Small intestine (tissue), 7 donors: ENCODE data around the gene HNMT. TPM values are rescaled to one million over a fixed set of nuclear protein-coding genes. Genes with fewer than 3 reads are reported as not detected.

Source experiments
- DNase-seq, 2 donors: peaks; one replicate each; pipeline versions ENCODE4 v3.0.0 to v3.0.0-alpha.2; 2013
- FAIRE-seq: peaks from 2 replicates; lab custom pipeline; 2012; peaks lifted over from hg19 to GRCh38; lab: Jason Lieb, UNC
- H3K27ac ChIP-seq, 3 donors: one replicate each; pipeline ENCODE4 v1.5.1; 2013; ENCODE audit warnings: low read length in 2 of 3, mild to moderate bottlenecking in 2 of 3, control low read depth in 1 of 3, inconsistent platforms in 1 of 3, low read depth in 1 of 3, moderate library complexity in 1 of 3
- H3K27me3 ChIP-seq, 3 donors: one replicate each; pipeline ENCODE4 v1.6.1; 2013; ENCODE audit warnings: low read length in 3 of 3, inconsistent platforms in 1 of 3; ENCODE audit not compliant: control insufficient read depth in 3 of 3, insufficient read depth in 3 of 3
- H3K36me3 ChIP-seq, 3 donors: one replicate each; pipeline ENCODE4 v1.6.1; 2013; ENCODE audit warnings: low read length in 3 of 3, inconsistent platforms in 1 of 3, low read depth in 1 of 3, mild to moderate bottlenecking in 1 of 3, moderate library complexity in 1 of 3; ENCODE audit not compliant: control insufficient read depth in 3 of 3, insufficient read depth in 2 of 3
- H3K4me1 ChIP-seq, 3 donors: one replicate each; pipeline ENCODE4 v1.6.1; 2013; ENCODE audit warnings: low read length in 2 of 3, inconsistent platforms in 1 of 3, low read depth in 1 of 3, mild to moderate bottlenecking in 1 of 3, moderate library complexity in 1 of 3; ENCODE audit not compliant: control insufficient read depth in 3 of 3, insufficient read depth in 2 of 3
- H3K4me3 ChIP-seq, 3 donors: one replicate each; pipeline ENCODE4 v1.5.1; 2013; ENCODE audit warnings: low read length in 3 of 3, control low read depth in 1 of 3, inconsistent platforms in 1 of 3, low read depth in 1 of 3, mild to moderate bottlenecking in 1 of 3, moderate library complexity in 1 of 3
- H3K9me3 ChIP-seq, 2 donors: one replicate each; pipeline ENCODE4 v1.6.1; 2013; ENCODE audit warnings: low read depth in 1 of 2, low read length in 1 of 2; ENCODE audit not compliant: control insufficient read depth in 2 of 2, insufficient read depth in 1 of 2
- WGBS, 3 donors: extraction: QIAGEN DNeasy Blood & Tissue Kit; methylation state at CpG; one replicate each; pipeline ENCODE4 v1.1.7; 2013; 5-methylcytosine and 5-hydroxymethylcytosine counted together
- polyA plus RNA-seq, 4 donors: library from polyadenylated mRNA; stranded (reverse) in 3 of 4; unstranded in 1 of 4; fragments of 200-250 nt in 3 of 4; fragments of 120-200 nt in 1 of 4; gene quantifications; one replicate each; pipeline versions ENCODE4 v1.2.1 to v1.2.3, GENCODE V29; 2013
- donor health status: healthy with polysubstance abuse.
- donor health status: control.
- donor health status: control.
- donor health status: Bipolar disorder and iron deficiency.
- donor health status: healthy.

HNMT gene
- polyA plus RNA-seq, 4 donors, result 22.8 to 96.9 (median 32.0) TPM

DNA sequence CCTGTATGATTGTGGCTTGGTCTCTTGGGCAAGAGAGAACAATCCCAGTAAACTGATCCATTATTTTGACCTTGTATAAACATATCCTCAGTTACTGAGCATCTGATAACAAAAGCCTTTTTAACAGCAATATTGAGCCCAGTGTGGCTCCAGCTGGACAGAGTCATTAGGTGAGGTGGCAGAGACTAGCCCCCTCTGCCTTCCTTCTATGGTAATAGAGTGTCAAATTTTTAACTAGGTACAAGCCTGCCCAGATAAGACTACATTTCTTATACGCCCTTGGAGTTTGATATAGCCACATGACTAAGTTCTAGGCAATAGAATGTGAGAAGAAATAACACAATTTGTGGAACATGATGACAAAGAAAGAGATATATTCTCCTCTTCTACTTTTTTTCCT lies 56.2 kb downstream of the HNMT start:
- 69 to 76% (median 71%) methylated on average over 1 of the region's 1 CpG for WGBS, 3 donors
- Histone ChIP-seq H3K36me3 (no peaks in the 10 kb centered on the region), H3K27ac (no peak overlapping the region), H3K27me3 (no peaks in the 10 kb centered on the region), H3K4me3 (no peak overlapping the region), H3K4me1 (peaks cover 0 to 23% (median 0%) of the 10 kb centered on the region in 3 donors), H3K9me3 (no peaks in the 10 kb centered on the region)
- DNase-seq (no peak), FAIRE-seq (no peak)

- Histone ChIP-seq H3K4me3 (no peak overlapping the region), H3K9me3 (no peaks in the 10 kb centered on the region), H3K27me3 (no peaks in the 10 kb centered on the region), H3K36me3 (no peaks in the 10 kb centered on the region), H3K4me1 (peaks cover 0 to 22% (median 0%) of the 10 kb centered on the region in 3 donors), H3K27ac (no peak overlapping the region)
- FAIRE-seq, result no peak
- WGBS, 3 donors, result 40 to 95% (median 82%) methylated on average over 1 of the region's 1 CpG
- no peak for DNase-seq
These were observed 56.9 kb downstream of the HNMT start for GRCh38 chr2:138021154-138021553.

- DNase-seq (no peak), FAIRE-seq (no peak)
- H3K9me3 ChIP-seq, result no peaks in the 10 kb centered on the region
- no peak overlapping the region for H3K4me3 ChIP-seq
- no peaks in the 10 kb centered on the region for H3K36me3 ChIP-seq
- 83 to 90% (median 83%) methylated on average over 4 of the region's 4 CpGs for WGBS, 3 donors
- no peak overlapping the region for H3K27ac ChIP-seq
- H3K4me1 ChIP-seq, result peaks cover 0 to 6% (median 0%) of the 10 kb centered on the region in 3 donors
- no peaks in the 10 kb centered on the region for H3K27me3 ChIP-seq
These were observed 59.0 kb downstream of the HNMT start for GRCh38 chr2:138023298-138023697.

GRCh38 chr2:138023976-138024375 lies 59.7 kb downstream of the HNMT start:
- FAIRE-seq (no peak), DNase-seq (no peak)
- no peaks in the 10 kb centered on the region for H3K27me3 ChIP-seq
- H3K36me3 ChIP-seq, result no peaks in the 10 kb centered on the region
- no peaks in the 10 kb centered on the region for H3K9me3 ChIP-seq
- peaks cover 0 to 6% (median 0%) of the 10 kb centered on the region in 3 donors for H3K4me1 ChIP-seq
- H3K4me3 ChIP-seq, result no peak overlapping the region
- WGBS, 3 donors, result 54 to 73% (median 62%) methylated on average over 2 of the region's 2 CpGs
- no peak overlapping the region for H3K27ac ChIP-seq

DNA sequence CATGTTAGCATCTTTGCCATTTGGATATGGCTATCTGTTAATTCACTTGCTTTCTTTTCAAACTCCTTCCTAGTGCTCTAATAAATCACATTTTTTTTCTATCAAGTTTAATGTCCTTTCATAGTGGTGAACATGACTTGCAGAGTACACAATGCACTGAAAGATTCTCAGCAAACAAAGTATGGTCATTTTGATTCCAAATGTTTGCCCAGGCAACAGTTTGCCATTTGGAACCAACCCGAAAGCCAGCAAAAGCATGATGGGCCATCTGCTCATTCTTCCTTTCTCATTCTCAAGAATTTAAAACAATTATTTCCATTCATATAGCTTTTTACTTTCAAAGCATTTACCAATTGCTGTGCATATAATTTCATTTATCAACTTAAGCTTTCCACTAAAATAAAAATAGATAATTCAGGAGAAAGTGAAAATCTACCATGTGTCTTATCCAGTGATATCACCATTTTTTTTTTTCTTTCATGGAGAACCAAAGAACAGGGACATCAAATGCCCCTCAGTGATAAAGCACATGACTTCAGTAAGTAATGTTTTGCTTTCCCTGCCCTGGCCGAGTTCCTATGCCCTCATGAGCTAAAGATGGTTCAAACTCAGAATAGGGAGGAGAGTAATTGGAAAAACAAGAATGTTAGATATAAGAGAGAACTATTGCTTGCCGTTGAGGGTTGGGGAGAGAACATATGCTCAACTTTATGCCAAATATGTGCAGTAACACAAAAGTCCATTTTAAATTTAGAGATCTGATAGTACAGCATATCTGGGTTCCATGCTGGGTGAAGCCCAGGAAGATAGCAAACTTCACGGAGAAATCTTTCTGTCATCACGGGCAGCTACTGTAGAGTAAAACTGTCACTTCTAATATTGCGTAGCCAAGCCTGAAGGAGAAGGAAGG lies 62.1 kb downstream of the HNMT start:
- H3K27me3 ChIP-seq, result no peaks in the 10 kb centered on the region
- FAIRE-seq, result no peak
- H3K4me3 ChIP-seq, result no peak overlapping the region
- no peak overlapping the region for H3K27ac ChIP-seq
- peaks cover 0 to 3% (median 0%) of the 10 kb centered on the region in 3 donors for H3K4me1 ChIP-seq
- no peak for DNase-seq
- no peaks in the 10 kb centered on the region for H3K9me3 ChIP-seq
- no peaks in the 10 kb centered on the region for H3K36me3 ChIP-seq
- WGBS, 3 donors, result 88 to 93% (median 93%) methylated on average over 6 of the region's 6 CpGs

DNA sequence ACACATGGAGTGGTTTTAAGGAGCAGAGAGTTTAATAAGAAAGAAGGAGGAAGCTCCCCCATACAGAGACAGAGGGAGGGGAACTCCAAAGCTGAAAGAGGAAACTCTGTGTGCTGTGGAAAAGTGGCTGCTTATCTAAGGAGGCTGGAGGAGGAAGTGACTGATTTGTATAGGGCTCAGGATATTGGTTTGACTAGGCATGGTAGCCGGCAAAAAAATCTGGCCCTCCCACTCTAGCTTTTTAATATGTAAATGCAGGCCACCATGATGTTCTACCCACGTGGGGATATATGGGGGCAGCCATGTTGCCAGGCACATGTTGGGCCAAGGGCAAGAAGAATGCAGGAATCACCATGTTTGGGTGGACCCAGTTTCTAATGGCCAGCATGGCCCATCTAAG lies 64.3 kb downstream of the HNMT start:
- no peak overlapping the region for H3K4me3 ChIP-seq
- no peak for FAIRE-seq
- 47 to 71% (median 52%) methylated on average over 2 of the region's 2 CpGs for WGBS, 3 donors

GRCh38 chr2:138029276-138029675 lies 65.0 kb downstream of the HNMT start:
- FAIRE-seq, result no peak
- H3K9me3 ChIP-seq, result no peaks in the 10 kb centered on the region
- H3K4me3 ChIP-seq, result no peak overlapping the region
- no peak for DNase-seq
- no peaks in the 10 kb centered on the region for H3K4me1 ChIP-seq
- H3K36me3 ChIP-seq, result no peaks in the 10 kb centered on the region
- no peak overlapping the region for H3K27ac ChIP-seq
- H3K27me3 ChIP-seq, result no peaks in the 10 kb centered on the region

More for the DNA sequence above, 64.3 kb downstream of the HNMT start:
- Histone ChIP-seq H3K4me1 (no peaks in the 10 kb centered on the region), H3K27ac (no peak overlapping the region), H3K9me3 (no peaks in the 10 kb centered on the region), H3K27me3 (no peaks in the 10 kb centered on the region), H3K36me3 (no peaks in the 10 kb centered on the region)
- DNase-seq, result no peak

GRCh38 chr2:138030459-138030858 lies 66.2 kb downstream of the HNMT start:
- Histone ChIP-seq H3K27ac (no peak overlapping the region), H3K36me3 (no peaks in the 10 kb centered on the region), H3K27me3 (no peaks in the 10 kb centered on the region), H3K4me3 (no peak overlapping the region), H3K4me1 (no peaks in the 10 kb centered on the region), H3K9me3 (no peaks in the 10 kb centered on the region)
- FAIRE-seq (no peak), DNase-seq (no peak)
- WGBS, 3 donors, result 80 to 85% (median 81%) methylated on average over 3 of the region's 3 CpGs
